NCI-H345 treated with DMSO at 0.1 percent for 48 hours (cell line): Measurements from ENCODE around the gene PSTPIP2.

Source experiments
- DNase-seq: peaks from one replicate; lab custom pipeline; 2025; ENCODE audit not compliant: unreplicated experiment; lab: John Stamatoyannopoulos, UW

Gene PSTPIP2

GRCh38 chr18:45940724-45941123, 131.3 kb downstream of the PSTPIP2 start:
- no peak for DNase-seq

- no peak for DNase-seq
Observed at GRCh38 chr18:45939236-45939635, 132.8 kb downstream of the PSTPIP2 start.

GRCh38 chr18:45938488-45938935, 133.5 kb downstream of the PSTPIP2 start:
- no peak for DNase-seq

GRCh38 chr18:45935591-45936335, 136.3 kb downstream of the PSTPIP2 start:
- no peak for DNase-seq
